ENCODE data around the gene DEPP1. TPM values are rescaled to one million over a fixed set of nuclear protein-coding genes. Genes with fewer than 3 reads are reported as not detected.

Gene DEPP1
- polyA plus RNA-seq, 3 donors: 190 to 1,305 (median 268) TPM

- 66 to 73% (median 68%) methylated on average over 7 of the region's 7 CpGs for WGBS, 3 donors
- no peak overlapping the region for H3K27ac ChIP-seq (ENCODE audit: low read depth, low read length)
Observed at GRCh38 chr10:44960482-44961229, 18.0 kb downstream of the DEPP1 start.

GRCh38 chr10:44960088-44960460, 18.5 kb downstream of the DEPP1 start:
- 45 to 52% (median 49%) methylated on average over 8 of the region's 8 CpGs for WGBS, 3 donors
- H3K27ac ChIP-seq (ENCODE audit: low read depth, low read length): no peak overlapping the region

GRCh38 chr10:44959247-44960087, 19.1 kb downstream of the DEPP1 start, which contains the start of gene RASSF4:
Gene RASSF4, plus strand, starts transcription at chr10:44959802. Its CDS starts 10,401 bp downstream, at chr10:44970203.
- 0 to 1% (median 1%) methylated on average over 70 to 73 of the region's 74 CpGs for WGBS, 3 donors

GRCh38 chr10:44958898-44959246, 19.7 kb downstream of the DEPP1 start:
- 2 to 7% (median 5%) methylated on average over 6 of the region's 6 CpGs for WGBS, 3 donors
- peak overlapping the region; percentile 43 for H3K27ac ChIP-seq (ENCODE audit: low read depth, low read length)

More at GRCh38 chr10:44959247-44960087, 19.1 kb downstream of the DEPP1 start, which contains the start of gene RASSF4:
- H3K27ac ChIP-seq (ENCODE audit: low read depth, low read length): peak within 1 kb of the TSS; percentile 43

- WGBS, 3 donors: 19 to 50% (median 44%) methylated on average over 5 of the region's 5 CpGs
Observed at GRCh38 chr10:44958196-44958897, 20.3 kb downstream of the DEPP1 start.

GRCh38 chr10:44956717-44957706, 21.6 kb downstream of the DEPP1 start:
- 90 to 97% (median 90%) methylated on average over 4 of the region's 4 CpGs for WGBS, 3 donors
- H3K27ac ChIP-seq (ENCODE audit: low read depth, low read length): no peak overlapping the region

More at GRCh38 chr10:44958196-44958897, 20.3 kb downstream of the DEPP1 start:
- H3K27ac ChIP-seq (ENCODE audit: low read depth, low read length): no peak overlapping the region

GRCh38 chr10:44956226-44956625, 22.4 kb downstream of the DEPP1 start:
- H3K27ac ChIP-seq (ENCODE audit: low read depth, low read length): no peak overlapping the region
- 90 to 98% (median 92%) methylated on average over 4 of the region's 4 CpGs for WGBS, 3 donors

- no peak overlapping the region for H3K27ac ChIP-seq (ENCODE audit: low read depth, low read length)
- 76 to 88% (median 78%) methylated on average over 8 of the region's 8 CpGs for WGBS, 3 donors
Observed at GRCh38 chr10:44955413-44956070, 23.1 kb downstream of the DEPP1 start.

GRCh38 chr10:44954962-44955361, 23.6 kb downstream of the DEPP1 start:
- H3K27ac ChIP-seq (ENCODE audit: low read depth, low read length): no peak overlapping the region

GRCh38 chr10:44954042-44954441, 24.6 kb downstream of the DEPP1 start:
- no peak overlapping the region for H3K27ac ChIP-seq (ENCODE audit: low read depth, low read length)

GRCh38 chr10:44952779-44953231, 25.8 kb downstream of the DEPP1 start:
- no peak overlapping the region for H3K27ac ChIP-seq (ENCODE audit: low read depth, low read length)
- 57 to 70% (median 67%) methylated on average over 2 of the region's 2 CpGs for WGBS, 3 donors

- no peak overlapping the region for H3K27ac ChIP-seq (ENCODE audit: low read depth, low read length)
- WGBS, 3 donors: 79 to 90% (median 89%) methylated on average over 7 of the region's 7 CpGs
Observed at GRCh38 chr10:44951576-44952226, 26.9 kb downstream of the DEPP1 start.

GRCh38 chr10:44950326-44951225, 28.0 kb downstream of the DEPP1 start:
- WGBS, 3 donors: 91 to 96% (median 93%) methylated on average over 10 of the region's 10 CpGs
- no peak overlapping the region for H3K27ac ChIP-seq (ENCODE audit: low read depth, low read length)

- no peak overlapping the region for H3K27ac ChIP-seq (ENCODE audit: low read depth, low read length)
- WGBS, 3 donors: 68 to 84% (median 79%) methylated on average over 3 of the region's 3 CpGs
Observed at GRCh38 chr10:44949915-44950314, 28.7 kb downstream of the DEPP1 start.

- H3K27ac ChIP-seq (ENCODE audit: low read depth, low read length): no peak overlapping the region
- WGBS, 3 donors: 80 to 83% (median 81%) methylated on average over 5 of the region's 5 CpGs
Observed at GRCh38 chr10:44949127-44949802, 29.3 kb downstream of the DEPP1 start.
